GM10847 (cell line): ENCODE measurements around the gene MEN1.

Source experiments
- POLR2A ChIP-seq: IDR thresholded peaks from 2 replicates; pipeline ENCODE4 v1.6.1; 2011; ENCODE audit not compliant: insufficient read length; ENCODE audit errors: extremely low read depth

MEN1 gene

GRCh38 chr11:64767344-64768299 lies 42.7 kb downstream of the MEN1 start:
- no peak for TF ChIP-seq POLR2A

DNA sequence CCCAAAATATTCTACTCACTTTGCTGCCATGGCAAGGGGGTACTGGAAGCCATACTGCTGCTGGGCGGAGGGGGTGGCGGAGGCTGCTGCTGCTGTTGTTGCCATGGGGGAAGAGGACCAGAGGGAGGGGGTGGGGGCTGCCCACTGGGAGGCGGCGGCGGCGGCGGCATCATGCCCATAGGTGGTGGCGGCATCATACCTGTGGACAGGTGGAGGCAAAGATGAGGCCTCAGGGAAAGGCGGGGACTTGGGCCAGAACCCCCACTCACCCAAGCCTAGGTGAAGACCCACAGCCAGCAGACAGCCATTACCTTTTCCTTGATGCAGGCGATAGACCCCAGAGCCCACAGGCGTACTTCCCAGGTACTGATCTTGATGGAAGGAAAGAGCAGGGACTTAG lies 43.5 kb downstream of the MEN1 start:
- TF ChIP-seq POLR2A = no peak

- TF ChIP-seq POLR2A = no peak
Measured at GRCh38 chr11:64765851-64766665, 44.3 kb downstream of the MEN1 start.

DNA sequence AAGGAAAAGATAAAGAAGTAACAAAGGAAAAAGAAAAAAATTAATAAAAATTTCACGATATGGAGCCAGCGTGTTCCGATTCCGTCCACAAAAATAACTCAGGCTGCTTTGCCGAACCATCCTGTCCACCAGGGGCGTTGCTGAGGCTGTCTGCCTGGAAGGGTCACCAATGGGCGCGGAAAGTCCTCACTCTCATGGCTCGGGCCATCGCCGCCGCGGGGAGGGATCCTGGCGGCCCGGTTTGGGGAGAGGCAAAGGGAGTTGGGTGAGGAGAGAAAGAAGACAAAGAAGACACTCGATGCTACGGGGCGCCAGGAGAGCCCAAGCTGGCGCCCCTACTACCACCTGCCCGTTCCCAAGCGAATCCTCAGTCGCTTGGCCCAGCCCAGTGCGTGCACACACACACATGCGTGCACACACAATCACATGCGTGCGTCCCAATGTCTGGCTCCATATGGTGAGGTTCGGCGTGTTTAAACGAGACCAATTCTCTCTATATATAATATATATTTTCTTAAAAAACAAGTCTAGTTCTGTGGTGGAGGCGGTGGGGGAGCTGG lies 45.0 kb downstream of the MEN1 start:
- no peak for TF ChIP-seq POLR2A

- TF ChIP-seq POLR2A = no peak
Measured at GRCh38 chr11:64764753-64765152, 45.6 kb downstream of the MEN1 start.

GRCh38 chr11:64764040-64764611 lies 46.2 kb downstream of the MEN1 start:
- no peak for TF ChIP-seq POLR2A

DNA sequence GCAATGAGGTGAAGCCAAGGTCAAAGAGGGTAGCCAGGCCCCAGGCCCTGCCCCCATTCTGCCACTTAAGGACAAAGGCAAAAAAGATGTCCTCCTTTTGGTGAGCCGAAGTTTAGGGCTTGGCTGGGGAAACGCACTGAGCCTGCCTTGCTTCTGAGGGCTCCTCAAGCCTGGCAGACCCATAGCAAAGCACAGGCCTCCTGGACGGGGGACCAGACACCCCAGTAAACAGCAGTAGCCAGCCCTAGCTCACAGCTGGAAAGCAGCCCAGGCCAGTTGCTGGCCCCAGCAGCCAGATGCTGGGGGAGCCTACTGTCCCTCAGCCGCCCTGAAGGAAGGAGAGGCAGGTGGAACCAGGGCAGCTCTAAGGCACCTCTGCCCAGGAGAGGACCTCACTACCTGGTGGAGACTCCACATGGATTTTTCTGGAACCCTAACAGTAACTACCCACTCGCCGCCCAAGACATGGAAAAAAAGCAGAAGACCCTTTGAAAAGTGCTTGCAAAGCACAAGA lies 46.8 kb downstream of the MEN1 start:
- TF ChIP-seq POLR2A = no peak

DNA sequence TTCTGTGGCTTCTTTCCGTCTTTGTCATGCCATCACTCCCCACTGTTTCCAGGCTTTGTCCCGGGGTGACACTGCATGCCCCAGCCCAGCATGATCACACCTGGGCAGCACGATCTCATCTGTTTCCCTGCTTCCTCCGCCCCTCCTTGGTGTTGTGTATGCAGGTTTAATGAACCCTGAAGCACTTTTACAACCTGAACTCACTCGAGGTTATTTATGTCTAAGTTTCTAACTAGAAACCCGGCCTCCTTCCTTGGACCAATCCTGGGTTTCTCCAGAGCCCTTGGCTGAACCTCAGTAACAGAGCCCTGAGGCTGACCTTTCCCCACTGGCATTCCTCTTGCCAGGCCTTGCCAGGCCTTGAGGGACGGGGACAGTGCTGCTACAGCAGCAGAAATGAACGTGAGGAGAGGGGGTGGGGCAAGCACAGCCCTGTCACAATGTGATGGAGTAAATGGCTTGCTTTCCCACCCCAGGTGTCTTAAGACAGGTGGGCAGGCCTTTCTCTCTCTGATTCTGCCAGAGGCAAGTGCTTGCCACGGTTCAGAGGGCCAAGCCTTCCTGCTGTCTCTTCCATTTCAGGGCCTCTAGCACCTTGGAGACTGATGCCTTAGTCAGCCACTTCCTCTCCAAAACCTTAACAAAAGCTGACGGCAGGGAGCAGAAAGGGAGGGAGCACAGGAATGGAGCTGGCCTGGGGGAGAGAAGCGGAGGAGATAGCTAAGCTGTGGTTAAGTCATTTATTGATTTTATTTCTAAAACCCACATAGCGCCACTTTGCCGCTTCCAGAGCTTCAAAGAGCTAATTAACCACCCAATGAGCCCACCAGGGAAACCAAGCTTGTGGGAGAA lies 47.5 kb downstream of the MEN1 start:
- TF ChIP-seq POLR2A = no peak

DNA sequence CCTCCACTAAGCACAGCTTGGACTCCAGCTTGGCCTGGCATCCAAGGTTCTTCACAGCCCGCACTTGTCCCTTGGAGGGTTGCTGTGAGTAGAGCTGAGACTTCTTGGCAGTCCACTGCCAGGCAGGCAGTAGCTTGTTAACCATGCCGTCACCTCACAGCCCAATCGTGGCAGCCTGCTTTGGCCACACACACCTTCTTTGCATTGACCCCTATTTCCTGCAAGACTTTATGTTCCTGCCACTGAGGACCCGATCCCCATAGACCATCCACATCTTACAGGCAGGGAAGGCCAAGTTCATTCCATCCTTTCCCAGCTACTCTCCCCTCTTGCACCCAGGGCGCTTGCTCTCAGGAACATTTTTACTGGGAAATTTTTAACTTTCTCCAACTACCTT lies 48.1 kb downstream of the MEN1 start:
- no peak for TF ChIP-seq POLR2A

- no peak for TF ChIP-seq POLR2A
Measured at GRCh38 chr11:64760759-64761420, 49.5 kb downstream of the MEN1 start.

DNA sequence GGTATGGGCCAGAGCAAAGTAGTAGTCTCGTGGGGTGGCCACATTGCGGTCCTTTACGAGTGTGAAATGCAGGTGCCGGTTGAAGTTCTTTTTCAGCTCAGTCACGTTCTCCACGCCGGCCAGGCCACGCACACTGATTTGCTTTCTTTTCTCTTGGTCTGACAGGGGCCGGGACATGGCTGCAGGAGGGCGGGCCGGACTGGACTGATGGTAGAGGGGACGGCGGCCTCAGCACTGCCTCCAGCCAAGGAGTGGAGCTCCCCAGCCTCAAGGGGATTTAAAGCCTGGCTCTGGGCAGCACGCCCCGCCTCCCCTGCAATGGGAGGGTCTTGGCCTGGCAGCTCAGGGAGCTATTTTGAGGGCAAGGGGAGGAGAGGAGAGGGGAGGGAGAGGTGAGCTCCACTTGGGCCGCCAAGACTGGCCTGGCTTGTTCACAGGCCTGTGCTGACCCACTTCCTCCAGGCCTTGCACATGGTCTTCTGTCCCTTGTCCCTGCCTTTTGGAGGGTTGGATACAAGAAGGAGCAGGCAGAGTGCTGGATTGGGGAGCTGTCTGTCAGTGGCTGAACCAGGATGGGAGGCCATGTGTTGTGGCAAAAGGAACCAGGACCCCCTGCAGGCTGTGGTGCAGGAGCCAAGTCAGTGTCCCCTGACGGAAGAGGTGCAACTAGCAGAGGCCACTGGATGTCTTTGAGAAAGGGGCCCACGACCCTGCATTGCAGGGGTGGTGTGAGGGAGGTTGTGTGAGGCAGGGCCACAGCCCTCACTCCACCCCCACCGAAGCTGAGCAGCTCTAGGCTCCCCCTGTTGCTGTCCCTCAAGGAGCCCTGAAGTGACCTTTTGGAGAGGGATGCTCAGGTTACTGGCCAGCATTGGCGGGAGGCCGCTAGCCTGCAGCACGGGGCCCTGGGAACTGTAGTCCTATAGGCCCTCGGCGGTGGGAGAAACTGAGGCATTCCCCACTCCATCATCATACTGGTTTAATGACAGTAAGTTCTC lies 50.3 kb downstream of the MEN1 start, which contains the start of gene PYGM:
Gene PYGM (minus strand): TSS at position 253 of the 998 bp plus-strand sequence. CDS start 76 bp downstream, at position 177.
- no peak for TF ChIP-seq POLR2A

DNA sequence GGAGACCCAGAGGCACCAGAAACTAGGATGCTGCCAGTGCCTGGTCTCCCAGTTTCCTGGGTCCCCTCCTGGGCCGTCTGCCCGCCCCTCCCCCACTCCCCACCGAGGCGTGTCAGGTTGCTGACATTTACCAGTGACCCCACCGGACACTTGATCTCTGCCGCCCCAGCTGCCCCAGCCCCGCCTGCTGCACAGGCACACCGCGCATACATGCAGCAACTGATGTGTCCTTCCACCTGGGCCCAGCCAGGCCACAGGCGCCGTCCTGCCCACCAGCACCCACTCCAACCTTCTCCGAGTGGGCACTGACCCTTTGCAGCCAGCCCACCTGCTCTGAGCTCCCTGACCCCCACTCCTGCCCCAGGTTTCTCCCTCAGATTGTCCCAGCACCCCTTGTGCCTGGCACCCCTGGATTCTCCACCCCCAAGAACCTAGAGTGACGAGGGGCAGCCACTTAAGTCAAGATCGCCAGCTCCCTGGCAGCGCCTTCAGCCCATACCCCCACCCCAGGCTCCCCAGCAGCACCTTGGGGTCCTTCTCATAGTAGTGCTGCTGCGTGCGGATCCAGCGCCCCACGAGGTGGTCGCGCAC lies 51.1 kb downstream of the MEN1 start:
- TF ChIP-seq POLR2A = no peak
